ENCODE measurements around the gene MCTP1.

- TF ChIP-seq, protein P1, sequence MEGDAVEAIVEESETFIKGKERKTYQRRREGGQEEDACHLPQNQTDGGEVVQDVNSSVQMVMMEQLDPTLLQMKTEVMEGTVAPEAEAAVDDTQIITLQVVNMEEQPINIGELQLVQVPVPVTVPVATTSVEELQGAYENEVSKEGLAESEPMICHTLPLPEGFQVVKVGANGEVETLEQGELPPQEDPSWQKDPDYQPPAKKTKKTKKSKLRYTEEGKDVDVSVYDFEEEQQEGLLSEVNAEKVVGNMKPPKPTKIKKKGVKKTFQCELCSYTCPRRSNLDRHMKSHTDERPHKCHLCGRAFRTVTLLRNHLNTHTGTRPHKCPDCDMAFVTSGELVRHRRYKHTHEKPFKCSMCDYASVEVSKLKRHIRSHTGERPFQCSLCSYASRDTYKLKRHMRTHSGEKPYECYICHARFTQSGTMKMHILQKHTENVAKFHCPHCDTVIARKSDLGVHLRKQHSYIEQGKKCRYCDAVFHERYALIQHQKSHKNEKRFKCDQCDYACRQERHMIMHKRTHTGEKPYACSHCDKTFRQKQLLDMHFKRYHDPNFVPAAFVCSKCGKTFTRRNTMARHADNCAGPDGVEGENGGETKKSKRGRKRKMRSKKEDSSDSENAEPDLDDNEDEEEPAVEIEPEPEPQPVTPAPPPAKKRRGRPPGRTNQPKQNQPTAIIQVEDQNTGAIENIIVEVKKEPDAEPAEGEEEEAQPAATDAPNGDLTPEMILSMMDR (IDR thresholded peaks at IDR 0.05), result peak in 1 of 6 experiments; percentile 26
- no peak for TF ChIP-seq POLR2A (IDR thresholded peaks at IDR 0.05)
Measured at GRCh38 chr5:94830520-94830919, 454.4 kb downstream of the MCTP1 start.
